Suprapubic skin (tissue), 4 donors: Measurements from ENCODE around the gene WASF2.

ENCODE experiments used
- CTCF ChIP-seq, 2 donors: fragments of 200-600 bp in 1 of 2; fragments of 450-650 bp in 1 of 2; sonication (generic) in 1 of 2; IDR thresholded peaks; one replicate each; pipeline ENCODE4 v1.5.1; 2016 to 2019; ENCODE audit warnings: antibody characterized with exemption in 2 of 2, mild to moderate bottlenecking in 1 of 2, moderate library complexity in 1 of 2
- EP300 ChIP-seq: sonication (generic); formaldehyde crosslinking; IDR thresholded peaks from one replicate; pipeline ENCODE4 v1.6.1; 2017; ENCODE audit warnings: antibody characterized with exemption
- POLR2A ChIP-seq, 2 donors: fragments of 450-650 bp; IDR thresholded peaks; one replicate each; pipeline ENCODE4 v1.6.1; 2017; ENCODE audit warnings: antibody characterized with exemption in 2 of 2, mild to moderate bottlenecking in 2 of 2, moderate library complexity in 2 of 2
- POLR2AphosphoS5 ChIP-seq, 3 donors: sonication (generic); formaldehyde crosslinking; IDR thresholded peaks; one replicate each; pipeline ENCODE4 v1.6.1; 2017; ENCODE audit warnings: antibody characterized with exemption in 3 of 3

DNA sequence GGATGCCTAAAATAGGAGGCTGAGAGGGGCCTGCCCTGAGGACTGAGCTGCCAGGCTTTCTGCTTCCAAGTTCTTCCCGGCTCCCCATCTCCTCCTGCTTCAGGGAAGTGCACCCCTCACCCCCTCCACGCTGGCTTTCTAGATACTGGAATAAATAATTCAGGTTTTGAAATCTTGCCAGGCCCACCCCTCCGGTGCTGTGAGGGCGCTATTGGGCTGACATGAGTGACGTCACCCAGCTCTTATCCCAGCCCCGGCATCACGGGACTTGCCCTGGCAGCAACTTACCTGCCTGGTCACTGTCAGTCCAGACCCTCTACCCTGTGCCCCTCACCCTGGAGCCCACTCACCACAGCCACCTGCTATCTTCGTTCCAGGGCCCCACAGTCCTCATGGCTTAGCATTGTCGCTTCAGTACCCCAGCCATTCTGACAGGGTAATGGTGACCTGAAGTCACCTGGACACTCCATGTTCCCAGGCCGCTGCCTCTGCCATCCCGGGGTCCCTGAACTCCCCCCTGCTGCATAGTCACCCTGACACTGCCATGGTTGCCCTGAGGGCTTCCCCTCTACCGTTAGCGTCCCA, 98.4 kb downstream of the WASF2 start:
- no peak for TF ChIP-seq CTCF (IDR thresholded peaks at IDR 0.05)
- no peak for TF ChIP-seq POLR2A (IDR thresholded peaks at IDR 0.05)
- TF ChIP-seq POLR2AphosphoS5 (IDR thresholded peaks at IDR 0.05) = no peak
- TF ChIP-seq EP300 = no peak
